Suprapubic skin (tissue), 4 donors: ENCODE data around the gene KIAA0753. TPM values are rescaled to one million over a fixed set of nuclear protein-coding genes. Genes with fewer than 3 reads are reported as not detected.

Source experiments
- DNase-seq, 2 donors: peaks; one replicate each; pipeline ENCODE4 v3.0.0-alpha.2; 2019; ENCODE audit warnings: low spot score in 2 of 2
- H3K27ac ChIP-seq: fragments of 200-600 bp; sonication (generic); one replicate; pipeline ENCODE4 v1.5.1; 2019
- H3K27me3 ChIP-seq: fragments of 200-600 bp; sonication (generic); one replicate; pipeline ENCODE4 v1.5.1; 2019
- H3K36me3 ChIP-seq: fragments of 200-600 bp; sonication (generic); one replicate; pipeline ENCODE4 v1.5.1; 2019
- H3K4me1 ChIP-seq: fragments of 200-600 bp; sonication (generic); one replicate; pipeline ENCODE4 v1.5.1; 2019
- H3K4me3 ChIP-seq: fragments of 200-600 bp; sonication (generic); one replicate; pipeline ENCODE4 v1.5.1; 2019; ENCODE audit warnings: mild to moderate bottlenecking
- H3K9me3 ChIP-seq: fragments of 200-600 bp; sonication (generic); one replicate; pipeline ENCODE4 v1.5.1; 2019
- CTCF ChIP-seq, 2 donors: fragments of 200-600 bp in 1 of 2; fragments of 450-650 bp in 1 of 2; sonication (generic) in 1 of 2; IDR thresholded peaks; one replicate each; pipeline ENCODE4 v1.5.1; 2016 to 2019; ENCODE audit warnings: antibody characterized with exemption in 2 of 2, mild to moderate bottlenecking in 1 of 2, moderate library complexity in 1 of 2
- EP300 ChIP-seq: sonication (generic); formaldehyde crosslinking; IDR thresholded peaks from one replicate; pipeline ENCODE4 v1.6.1; 2017; ENCODE audit warnings: antibody characterized with exemption
- POLR2A ChIP-seq, 2 donors: fragments of 450-650 bp; IDR thresholded peaks; one replicate each; pipeline ENCODE4 v1.6.1; 2017; ENCODE audit warnings: antibody characterized with exemption in 2 of 2, mild to moderate bottlenecking in 2 of 2, moderate library complexity in 2 of 2
- POLR2AphosphoS5 ChIP-seq, 3 donors: sonication (generic); formaldehyde crosslinking; IDR thresholded peaks; one replicate each; pipeline ENCODE4 v1.6.1; 2017; ENCODE audit warnings: antibody characterized with exemption in 3 of 3
- WGBS: methylation state at CpG from one replicate; pipeline ENCODE4 v1.1.5; 2018; 5-methylcytosine and 5-hydroxymethylcytosine counted together
- total RNA-seq, 4 donors: library from RNA; depleted of rRNA; stranded (reverse); fragments of >200 nt; gene quantifications; one replicate each; pipeline ENCODE4 v1.1.0, GENCODE V29; 2016

KIAA0753 gene
- total RNA-seq, result 10 to 100 TPM in 2 of 4 donors, 1 to 10 TPM in 2; 4.9 to 24.9 (median 10.4) TPM

- H3K27me3 ChIP-seq, result no peaks in the 10 kb centered on the region
- DNase-seq, result peak; percentile 94 to 96
- 0% methylated on average over 2 of the region's 52 CpGs for WGBS
Measured at GRCh38 chr17:6640536-6641246, at the start of gene KIAA0753, which contains the start of gene TXNDC17. Gene KIAA0753, minus strand, starts transcription at chr17:6640711. Its CDS starts 5,608 bp downstream, at chr17:6635103. Gene TXNDC17, plus strand, starts transcription at chr17:6641060. Its CDS starts 23 bp downstream, at chr17:6641083.

GRCh38 chr17:6688944-6689343 is 48.4 kb upstream of the KIAA0753 start:
- H3K27ac ChIP-seq, result no peak overlapping the region
- DNase-seq, result no peak
- H3K36me3 ChIP-seq, result no peaks in the 10 kb centered on the region
- TF ChIP-seq POLR2A (IDR thresholded peaks at IDR 0.05), result no peak
- no peak for TF ChIP-seq CTCF (IDR thresholded peaks at IDR 0.05)
- TF ChIP-seq POLR2AphosphoS5 (IDR thresholded peaks at IDR 0.05), result no peak
- TF ChIP-seq EP300, result no peak
- WGBS, result 89% methylated on average over 9 of the region's 9 CpGs
- H3K4me1 ChIP-seq, result no peaks in the 10 kb centered on the region
- H3K27me3 ChIP-seq, result peaks cover 13% of the 10 kb centered on the region
- no peak overlapping the region for H3K4me3 ChIP-seq
- no peaks in the 10 kb centered on the region for H3K9me3 ChIP-seq

More at GRCh38 chr17:6640536-6641246, at the start of gene KIAA0753, which contains the start of gene TXNDC17:
- Histone ChIP-seq H3K36me3 (peaks cover 10% of the 10 kb centered on the region), H3K4me3 (peak within 1 kb of the TSS; percentile 89), H3K9me3 (no peaks in the 10 kb centered on the region), H3K4me1 (peaks cover 61% of the 10 kb centered on the region), H3K27ac (peak within 1 kb of the TSS; percentile 86)
- TF ChIP-seq CTCF (IDR thresholded peaks at IDR 0.05) (no peak), POLR2AphosphoS5 (IDR thresholded peaks at IDR 0.05) (peak; percentile 76 to 86 (median 81)), POLR2A (IDR thresholded peaks at IDR 0.05) (peak; percentile 15 to 78), EP300 (no peak)

- H3K4me1 ChIP-seq, result no peaks in the 10 kb centered on the region
- H3K4me3 ChIP-seq, result no peak overlapping the region
- no peak overlapping the region for H3K27ac ChIP-seq
- no peak for DNase-seq
- no peaks in the 10 kb centered on the region for H3K9me3 ChIP-seq
- peaks cover 15% of the 10 kb centered on the region for H3K27me3 ChIP-seq
- TF ChIP-seq CTCF (IDR thresholded peaks at IDR 0.05) (no peak), POLR2A (IDR thresholded peaks at IDR 0.05) (no peak), POLR2AphosphoS5 (IDR thresholded peaks at IDR 0.05) (no peak), EP300 (no peak)
- H3K36me3 ChIP-seq, result no peaks in the 10 kb centered on the region
- 93% methylated on average over 3 of the region's 4 CpGs for WGBS
Measured at GRCh38 chr17:6686026-6686425, 45.5 kb upstream of the KIAA0753 start.

- H3K27ac ChIP-seq, result no peak overlapping the region
- 82% methylated on average over 14 of the region's 14 CpGs for WGBS
- DNase-seq, result no peak
- H3K4me3 ChIP-seq, result no peak overlapping the region
- H3K36me3 ChIP-seq, result no peaks in the 10 kb centered on the region
- TF ChIP-seq POLR2A (IDR thresholded peaks at IDR 0.05) (no peak), CTCF (IDR thresholded peaks at IDR 0.05) (no peak), EP300 (no peak)
- no peaks in the 10 kb centered on the region for H3K9me3 ChIP-seq
- peaks cover 15% of the 10 kb centered on the region for H3K27me3 ChIP-seq
- H3K4me1 ChIP-seq, result no peaks in the 10 kb centered on the region
Measured at GRCh38 chr17:6684881-6685767, 44.6 kb upstream of the KIAA0753 start.

GRCh38 chr17:6684460-6684783 is 43.9 kb upstream of the KIAA0753 start:
- 83% methylated on average over 7 of the region's 7 CpGs for WGBS

More at GRCh38 chr17:6684460-6684783, 43.9 kb upstream of the KIAA0753 start:
- Histone ChIP-seq H3K27me3 (peaks cover 21% of the 10 kb centered on the region), H3K36me3 (no peaks in the 10 kb centered on the region), H3K4me1 (no peaks in the 10 kb centered on the region), H3K4me3 (no peak overlapping the region), H3K27ac (no peak overlapping the region), H3K9me3 (no peaks in the 10 kb centered on the region)
- DNase-seq, result no peak
- TF ChIP-seq POLR2AphosphoS5 (IDR thresholded peaks at IDR 0.05), result no peak
- no peak for TF ChIP-seq EP300
- TF ChIP-seq POLR2A (IDR thresholded peaks at IDR 0.05), result no peak
- TF ChIP-seq CTCF (IDR thresholded peaks at IDR 0.05), result no peak
